Endothelial cell of umbilical vein (primary cell): ENCODE data around the gene WDR37. TPM values are rescaled to one million over a fixed set of nuclear protein-coding genes. Genes with fewer than 3 reads are reported as not detected.

ENCODE experiments used
- BruUV-seq: library from RNA; stranded (reverse); fragments of 400-500 nt; replicated peaks from 2 replicates; lab custom pipeline; 2021; lab: Mats Ljungman, UMichigan
- CTCF ChIA-PET: fragments of 300-600, 350-600 bp; sonication (Branson Sonifier 250); formaldehyde crosslinking; loops from one replicate; lab custom pipeline; 2021; ENCODE audit warnings: antibody characterized with exemption, inconsistent platforms; lab: Charles Lee
- POLR2A ChIA-PET: fragments of 300-600, 350-600 bp; sonication (Branson Sonifier 250); formaldehyde crosslinking; loops from one replicate; lab custom pipeline; 2021; ENCODE audit warnings: antibody characterized with exemption, inconsistent platforms; lab: Charles Lee
- DNase-seq: peaks from one replicate; pipeline ENCODE4 v3.0.0-alpha.2; 2011; ENCODE audit warnings: low read depth, low spot score
- FAIRE-seq: peaks from 2 replicates; lab custom pipeline; 2011; peaks lifted over from hg19 to GRCh38; lab: Jason Lieb, UNC
- H2AFZ ChIP-seq: 2 replicates; pipeline ENCODE4 v1.6.0; 2012; ENCODE audit warnings: low read depth, low read length, control low read depth, inconsistent platforms
- H3K27ac ChIP-seq: 2 replicates; pipeline ENCODE4 v1.5.1; 2011; ENCODE audit warnings: low read depth, mild to moderate bottlenecking, control low read depth, low read length, moderate library complexity; ENCODE audit not compliant: insufficient read depth
- H3K27me3 ChIP-seq, 2 experiments: 2 replicates each; pipeline versions ENCODE4 v1.6.0 to v1.6.1; 2011; ENCODE audit warnings: low read length in 2 of 2, mixed read lengths in 1 of 2; ENCODE audit not compliant: control insufficient read depth in 2 of 2, insufficient read depth in 2 of 2
- H3K36me3 ChIP-seq, 2 experiments: 2 replicates in 1 of 2; 3 replicates in 1 of 2; pipeline ENCODE4 v1.5.1; 2011; ENCODE audit warnings: low read length in 2 of 2, mild to moderate bottlenecking in 1 of 2, moderate library complexity in 1 of 2; ENCODE audit not compliant: control insufficient read depth in 2 of 2, insufficient read depth in 2 of 2; ENCODE audit errors: extremely low read depth in 1 of 2
- H3K4me1 ChIP-seq: 3 replicates; pipeline ENCODE4 v1.5.1; 2011; ENCODE audit warnings: mild to moderate bottlenecking, low read length; ENCODE audit not compliant: control insufficient read depth, insufficient read depth; ENCODE audit errors: extremely low read depth
- H3K4me2 ChIP-seq: 2 replicates; pipeline ENCODE4 v1.6.1; 2011; ENCODE audit warnings: low read length, control low read depth, mixed read lengths; ENCODE audit not compliant: insufficient read depth
- H3K4me3 ChIP-seq, 3 experiments: fragments of 200-600 bp in 1 of 3; sonication (generic), shearing (Covaris generic) in 1 of 3; replicated peaks in 1 of 3; 2 replicates each; pipeline ENCODE4 v1.5.1; 2011 to 2016; ENCODE audit warnings: control low read depth in 3 of 3, low read length in 3 of 3, mild to moderate bottlenecking in 2 of 3, inconsistent platforms in 1 of 3, low read depth in 1 of 3, moderate library complexity in 1 of 3; ENCODE audit not compliant: insufficient read depth in 1 of 3
- H3K79me2 ChIP-seq: 2 replicates; pipeline ENCODE4 v1.6.0; 2012; ENCODE audit warnings: low read length, inconsistent platforms; ENCODE audit not compliant: control insufficient read depth, insufficient read depth
- H3K9ac ChIP-seq: replicated peaks from 2 replicates; pipeline ENCODE3; 2011; ENCODE audit warnings: low read length, control low read depth; ENCODE audit not compliant: insufficient read depth; ENCODE audit errors: extremely low read depth
- H3K9me1 ChIP-seq: replicated peaks from 3 replicates; pipeline ENCODE4 v1.6.0; 2011; ENCODE audit warnings: mild to moderate bottlenecking, low read length; ENCODE audit not compliant: control insufficient read depth, insufficient read depth; ENCODE audit errors: extremely low read depth
- H3K9me3 ChIP-seq: replicated peaks from 2 replicates; pipeline ENCODE4 v1.5.1; 2012; ENCODE audit warnings: low read length, inconsistent platforms; ENCODE audit not compliant: control insufficient read depth, insufficient read depth
- H4K20me1 ChIP-seq: replicated peaks from 2 replicates; pipeline ENCODE3; 2011; ENCODE audit warnings: mild to moderate bottlenecking, low read length; ENCODE audit not compliant: control insufficient read depth, insufficient read depth; ENCODE audit errors: extremely low read depth
- CTCF ChIP-seq, 2 donors: IDR thresholded peaks; 1 replicate in 1 of 2; 2 replicates in 1 of 2; pipeline ENCODE4 v1.5.1; 2011; ENCODE audit warnings: low read length in 2 of 2, mild to moderate bottlenecking in 2 of 2, moderate library complexity in 2 of 2, control low read depth in 1 of 2, inconsistent platforms in 1 of 2, low read depth in 1 of 2; ENCODE audit not compliant: insufficient read depth in 1 of 2; ENCODE audit errors: extremely low read depth in 1 of 2
- EZH2 ChIP-seq: IDR thresholded peaks from 2 replicates; pipeline ENCODE4 v1.6.1; 2012; ENCODE audit warnings: borderline replicate concordance, low read depth, mild to moderate bottlenecking, moderate library complexity, low read length, inconsistent platforms; ENCODE audit not compliant: severe bottlenecking
- FOS ChIP-seq: IDR thresholded peaks from 2 replicates; pipeline ENCODE4 v1.6.1; 2011; ENCODE audit warnings: mild to moderate bottlenecking, low read length, moderate library complexity, borderline replicate concordance; ENCODE audit not compliant: insufficient read depth
- GATA2 ChIP-seq: IDR thresholded peaks from 2 replicates; pipeline ENCODE4 v1.7.0; 2011; ENCODE audit warnings: low read depth, mild to moderate bottlenecking, moderate library complexity, mixed read lengths, low read length; ENCODE audit not compliant: insufficient read length, insufficient read depth
- JUN ChIP-seq: IDR thresholded peaks from 2 replicates; pipeline ENCODE4 v1.6.1; 2011; ENCODE audit warnings: borderline replicate concordance, low read depth; ENCODE audit not compliant: insufficient read length, insufficient read depth
- MAX ChIP-seq: IDR thresholded peaks from 2 replicates; pipeline ENCODE4 v1.6.1; 2011; ENCODE audit not compliant: insufficient read depth, insufficient read length
- MYC ChIP-seq: IDR thresholded peaks from one replicate; pipeline ENCODE4 v1.6.1; 2011; ENCODE audit warnings: mild to moderate bottlenecking, low read depth, low read length
- POLR2A ChIP-seq: IDR thresholded peaks from 2 replicates; pipeline ENCODE4 v1.6.1; 2012; ENCODE audit warnings: low read depth, mild to moderate bottlenecking, control low read depth, low read length
- POLR2AphosphoS5 ChIP-seq: IDR thresholded peaks from 2 replicates; pipeline ENCODE4 v1.6.1; 2012; ENCODE audit warnings: low read depth, mild to moderate bottlenecking, control low read depth, low read length, moderate library complexity; ENCODE audit not compliant: insufficient read depth
- dilution Hi-C: fragments of 300-500 bp; cut with MboI; formaldehyde crosslinking; loops from one replicate; pipeline ENCODE4 v1.15.0; 2019; ENCODE audit warnings: low sequenced_read_pairs; ENCODE audit not compliant: extremely low pct_ligation_motif_present
- intact Hi-C: fragments of 100-400 bp; cut with micrococcal nuclease; formaldehyde crosslinking; loops from one replicate; pipeline ENCODE4 v1.10.0; 2022
- polyA plus RNA-seq, 4 experiments: library from polyadenylated mRNA; depleted of rRNA in 3 of 4; stranded (reverse) in 3 of 4; unstranded in 1 of 4; fragments of >200 nt; gene quantifications; 2 replicates each; pipeline versions ENCODE4 v1.2.1 to v1.2.3, GENCODE V29; 2011 to 2012; ENCODE audit warnings: missing spikeins in 1 of 4
- total RNA-seq: library from RNA; stranded (reverse); gene quantifications from 2 replicates; pipeline ENCODE4 v1.2.3, GENCODE V29; 2021

WDR37 gene
- total and polyA plus RNA-seq, 2 donors (not counting 3 experiments of a cell fraction or from before 2014, with no cell fraction given): 21.7 to 25.5 TPM

- CTCF ChIA-PET: no interaction called here
- no peaks in the 10 kb centered on the region for H4K20me1 ChIP-seq
- no peak overlapping the region for H3K9ac ChIP-seq
- FAIRE-seq (no peak), DNase-seq (no peak)
- intact Hi-C loops (no loop called here), dilution Hi-C loops (no loop called here)
- no peaks in the 10 kb centered on the region for H3K79me2 ChIP-seq
- no peaks in the 10 kb centered on the region for H3K27me3 ChIP-seq
- no peak overlapping the region for H2AFZ ChIP-seq
- POLR2A ChIA-PET: no interaction called here
- no peaks in the 10 kb centered on the region for H3K4me1 ChIP-seq
- H3K36me3 ChIP-seq: peaks cover 4 to 32% of the 10 kb centered on the region in 2 experiments
- no peak overlapping the region for H3K27ac ChIP-seq
- no peaks in the 10 kb centered on the region for H3K9me1 ChIP-seq
- H3K4me3 ChIP-seq: no peak overlapping the region
- TF ChIP-seq MYC (no peak), CTCF (IDR thresholded peaks at IDR 0.05; ENCODE audit: extremely low read depth in 1 of 2, insufficient read depth in 1 of 2, low read depth in 1 of 2, low read length in 2 of 2) (no peak), MAX (no peak), JUN (no peak), EZH2 (no peak), GATA2 (no peak), POLR2AphosphoS5 (no peak), POLR2A (no peak), FOS (no peak)
- H3K9me3 ChIP-seq: no peaks in the 10 kb centered on the region
- no TSS peak for BruUV-seq
- H3K4me2 ChIP-seq: no peak overlapping the region
These were observed 39.3 kb downstream of the WDR37 start for GRCh38 chr10:1095498-1095897.
